ENCODE results near the gene CACNA1C.

The CACNA1C gene

GRCh38 chr12:2298556-2299200 lies 245.9 kb downstream of the CACNA1C start:
- no peak for DNase-seq (ENCODE audit: low read depth)

- no peak for DNase-seq (ENCODE audit: low read depth)
These were observed 246.4 kb downstream of the CACNA1C start for GRCh38 chr12:2299206-2299605.

- DNase-seq (ENCODE audit: low read depth), result no peak
These were observed 247.4 kb downstream of the CACNA1C start for GRCh38 chr12:2300168-2300567.

GRCh38 chr12:2300886-2301285 lies 248.1 kb downstream of the CACNA1C start:
- no peak for DNase-seq (ENCODE audit: low read depth)

GRCh38 chr12:2301531-2302461 lies 249.0 kb downstream of the CACNA1C start:
- no peak for DNase-seq (ENCODE audit: low read depth)

- no peak for DNase-seq (ENCODE audit: low read depth)
These were observed 250.2 kb downstream of the CACNA1C start for GRCh38 chr12:2302711-2303580.

GRCh38 chr12:2304223-2304622 lies 251.4 kb downstream of the CACNA1C start:
- DNase-seq (ENCODE audit: low read depth), result no peak

GRCh38 chr12:2306012-2306411 lies 253.2 kb downstream of the CACNA1C start:
- no peak for DNase-seq (ENCODE audit: low read depth)

- no peak for DNase-seq (ENCODE audit: low read depth)
These were observed 253.9 kb downstream of the CACNA1C start for GRCh38 chr12:2306735-2307134.

- no peak for DNase-seq (ENCODE audit: low read depth)
These were observed 254.8 kb downstream of the CACNA1C start for GRCh38 chr12:2307550-2307949.

- no peak for DNase-seq (ENCODE audit: low read depth)
These were observed 256.9 kb downstream of the CACNA1C start for GRCh38 chr12:2309647-2310046.

- no peak for DNase-seq (ENCODE audit: low read depth)
These were observed 258.4 kb downstream of the CACNA1C start for GRCh38 chr12:2311020-2311778.

- DNase-seq (ENCODE audit: low read depth), result no peak
These were observed 259.4 kb downstream of the CACNA1C start for GRCh38 chr12:2312175-2312574.

- no peak for DNase-seq (ENCODE audit: low read depth)
These were observed 260.0 kb downstream of the CACNA1C start for GRCh38 chr12:2312770-2313169.

- no peak for DNase-seq (ENCODE audit: low read depth)
These were observed 261.7 kb downstream of the CACNA1C start for GRCh38 chr12:2314492-2314891.

GRCh38 chr12:2317772-2318171 lies 265.0 kb downstream of the CACNA1C start:
- DNase-seq (ENCODE audit: low read depth), result no peak

GRCh38 chr12:2318286-2318685 lies 265.5 kb downstream of the CACNA1C start:
- no peak for DNase-seq (ENCODE audit: low read depth)

GRCh38 chr12:2319136-2319535 lies 266.3 kb downstream of the CACNA1C start:
- no peak for DNase-seq (ENCODE audit: low read depth)

GRCh38 chr12:2319737-2320506 lies 267.1 kb downstream of the CACNA1C start:
- DNase-seq (ENCODE audit: low read depth), result no peak

- DNase-seq (ENCODE audit: low read depth), result no peak
These were observed 268.1 kb downstream of the CACNA1C start for GRCh38 chr12:2320841-2321240.
